HG02798 (cell line): Measurements from ENCODE around the gene C3.

ENCODE experiments used
- ATAC-seq: cut with Tn5 transposase; IDR thresholded peaks from one replicate; pipeline ENCODE4 v1.9.1; 2021; ENCODE audit warnings: mild to moderate bottlenecking; ENCODE audit not compliant: unreplicated experiment, poor library complexity

Gene C3

GRCh38 chr19:6732803-6733337 lies 12.4 kb upstream of the C3 start:
- no peak for ATAC-seq

- no peak for ATAC-seq
Measured at GRCh38 chr19:6731822-6732221, 11.4 kb upstream of the C3 start.

- ATAC-seq = no peak
Measured at GRCh38 chr19:6730941-6731670, 10.7 kb upstream of the C3 start.

- no peak for ATAC-seq
Measured at GRCh38 chr19:6730153-6730804, 9.8 kb upstream of the C3 start.

GRCh38 chr19:6729573-6730152 lies 9.2 kb upstream of the C3 start:
- ATAC-seq = no peak

GRCh38 chr19:6728346-6728745 lies 7.9 kb upstream of the C3 start:
- no peak for ATAC-seq

- no peak for ATAC-seq
Measured at GRCh38 chr19:6725513-6726231, 5.2 kb upstream of the C3 start.

GRCh38 chr19:6724631-6725492 lies 4.4 kb upstream of the C3 start:
- no peak for ATAC-seq

GRCh38 chr19:6723738-6724137 lies 3.3 kb upstream of the C3 start:
- no peak for ATAC-seq

- ATAC-seq = no peak
Measured at GRCh38 chr19:6723108-6723618, 2.7 kb upstream of the C3 start.

GRCh38 chr19:6721773-6722172 lies 1.3 kb upstream of the C3 start:
- no peak for ATAC-seq

GRCh38 chr19:6721138-6721474 lies 656 bp upstream of the C3 start:
- ATAC-seq = no peak

- ATAC-seq = no peak
Measured at GRCh38 chr19:6719992-6720368, 470 bp downstream of the C3 start.

- no peak for ATAC-seq
Measured at GRCh38 chr19:6719540-6719861, 949 bp downstream of the C3 start.

- ATAC-seq = no peak
Measured at GRCh38 chr19:6718741-6719539, 1.5 kb downstream of the C3 start.

GRCh38 chr19:6718111-6718740 lies 2.2 kb downstream of the C3 start:
- ATAC-seq = no peak

- ATAC-seq = no peak
Measured at GRCh38 chr19:6717441-6717971, 2.9 kb downstream of the C3 start.

- ATAC-seq = no peak
Measured at GRCh38 chr19:6717036-6717435, 3.4 kb downstream of the C3 start.

- no peak for ATAC-seq
Measured at GRCh38 chr19:6716610-6716970, 3.9 kb downstream of the C3 start.
